ENCODE measurements around the gene UPK1A.

DNA sequence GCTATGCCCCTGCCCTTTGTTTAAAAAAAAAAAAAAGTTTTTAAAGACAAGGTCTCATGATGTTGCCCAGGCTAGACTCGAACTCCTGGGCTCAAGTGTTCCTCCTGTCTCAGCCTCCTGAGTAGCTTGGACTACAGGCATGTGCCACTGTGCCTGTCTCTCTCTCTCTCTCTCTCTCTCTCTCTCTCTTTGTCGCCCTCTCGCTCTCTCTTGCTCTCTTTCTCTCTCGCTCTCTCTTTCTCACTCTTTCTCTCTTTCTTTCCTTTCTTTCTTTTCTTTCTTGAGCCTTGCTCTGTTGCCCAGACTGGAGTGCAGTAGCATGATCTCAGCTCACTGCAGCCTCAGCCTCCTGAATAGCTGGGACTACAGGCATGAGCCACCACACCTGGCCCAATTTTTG, 10.7 kb upstream of the UPK1A start:
- TF ChIP-seq, protein P1, sequence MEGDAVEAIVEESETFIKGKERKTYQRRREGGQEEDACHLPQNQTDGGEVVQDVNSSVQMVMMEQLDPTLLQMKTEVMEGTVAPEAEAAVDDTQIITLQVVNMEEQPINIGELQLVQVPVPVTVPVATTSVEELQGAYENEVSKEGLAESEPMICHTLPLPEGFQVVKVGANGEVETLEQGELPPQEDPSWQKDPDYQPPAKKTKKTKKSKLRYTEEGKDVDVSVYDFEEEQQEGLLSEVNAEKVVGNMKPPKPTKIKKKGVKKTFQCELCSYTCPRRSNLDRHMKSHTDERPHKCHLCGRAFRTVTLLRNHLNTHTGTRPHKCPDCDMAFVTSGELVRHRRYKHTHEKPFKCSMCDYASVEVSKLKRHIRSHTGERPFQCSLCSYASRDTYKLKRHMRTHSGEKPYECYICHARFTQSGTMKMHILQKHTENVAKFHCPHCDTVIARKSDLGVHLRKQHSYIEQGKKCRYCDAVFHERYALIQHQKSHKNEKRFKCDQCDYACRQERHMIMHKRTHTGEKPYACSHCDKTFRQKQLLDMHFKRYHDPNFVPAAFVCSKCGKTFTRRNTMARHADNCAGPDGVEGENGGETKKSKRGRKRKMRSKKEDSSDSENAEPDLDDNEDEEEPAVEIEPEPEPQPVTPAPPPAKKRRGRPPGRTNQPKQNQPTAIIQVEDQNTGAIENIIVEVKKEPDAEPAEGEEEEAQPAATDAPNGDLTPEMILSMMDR (IDR thresholded peaks at IDR 0.05; ENCODE audit: low read depth, low read length) = no peak
- no peak for TF ChIP-seq EZH2phosphoT487 (IDR thresholded peaks at IDR 0.05; ENCODE audit: low read depth)
